Measurements from ENCODE around the gene IGDCC3.

DNA sequence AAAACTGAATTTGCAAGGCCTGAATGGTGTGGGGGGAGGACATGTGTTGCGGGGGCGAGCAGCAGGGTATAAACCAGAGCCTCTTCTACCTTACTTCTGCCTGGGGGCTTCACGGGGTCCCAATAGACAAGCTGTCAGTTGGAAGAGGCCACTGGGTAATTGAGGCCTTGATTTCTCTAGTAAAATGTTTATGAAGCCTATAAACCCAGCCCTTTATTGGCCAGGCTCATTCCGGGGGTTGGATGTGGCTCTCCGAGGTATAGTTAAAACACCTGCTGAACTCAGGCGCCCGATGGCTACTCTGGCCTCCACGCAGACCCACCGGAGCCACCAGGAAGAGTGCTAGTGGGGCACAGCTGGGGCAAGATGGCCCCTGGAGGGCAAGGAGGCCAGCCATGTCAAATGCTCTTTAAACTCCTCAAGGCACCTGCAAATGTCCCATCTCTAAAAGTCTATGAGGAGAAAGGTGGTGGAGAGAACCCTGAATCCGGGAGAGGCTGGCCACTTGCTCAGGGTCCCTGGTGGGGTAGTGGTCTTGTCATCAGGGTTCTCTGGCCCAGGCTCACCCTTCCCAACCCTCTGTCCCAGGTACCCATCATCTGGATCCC is 34.3 kb downstream of the IGDCC3 start:
- TF ChIP-seq, protein P1, sequence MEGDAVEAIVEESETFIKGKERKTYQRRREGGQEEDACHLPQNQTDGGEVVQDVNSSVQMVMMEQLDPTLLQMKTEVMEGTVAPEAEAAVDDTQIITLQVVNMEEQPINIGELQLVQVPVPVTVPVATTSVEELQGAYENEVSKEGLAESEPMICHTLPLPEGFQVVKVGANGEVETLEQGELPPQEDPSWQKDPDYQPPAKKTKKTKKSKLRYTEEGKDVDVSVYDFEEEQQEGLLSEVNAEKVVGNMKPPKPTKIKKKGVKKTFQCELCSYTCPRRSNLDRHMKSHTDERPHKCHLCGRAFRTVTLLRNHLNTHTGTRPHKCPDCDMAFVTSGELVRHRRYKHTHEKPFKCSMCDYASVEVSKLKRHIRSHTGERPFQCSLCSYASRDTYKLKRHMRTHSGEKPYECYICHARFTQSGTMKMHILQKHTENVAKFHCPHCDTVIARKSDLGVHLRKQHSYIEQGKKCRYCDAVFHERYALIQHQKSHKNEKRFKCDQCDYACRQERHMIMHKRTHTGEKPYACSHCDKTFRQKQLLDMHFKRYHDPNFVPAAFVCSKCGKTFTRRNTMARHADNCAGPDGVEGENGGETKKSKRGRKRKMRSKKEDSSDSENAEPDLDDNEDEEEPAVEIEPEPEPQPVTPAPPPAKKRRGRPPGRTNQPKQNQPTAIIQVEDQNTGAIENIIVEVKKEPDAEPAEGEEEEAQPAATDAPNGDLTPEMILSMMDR (IDR thresholded peaks at IDR 0.05; ENCODE audit: insufficient read depth, low read length), result no peak
- TF ChIP-seq POLR2AphosphoS5 (IDR thresholded peaks at IDR 0.05; ENCODE audit: low read depth) (no peak), SPI1 (IDR thresholded peaks at IDR 0.05; ENCODE audit: borderline replicate concordance, low read depth) (no peak), GABPA (IDR thresholded peaks at IDR 0.05; ENCODE audit: low read depth) (no peak)
- TF ChIP-seq, protein P2, sequence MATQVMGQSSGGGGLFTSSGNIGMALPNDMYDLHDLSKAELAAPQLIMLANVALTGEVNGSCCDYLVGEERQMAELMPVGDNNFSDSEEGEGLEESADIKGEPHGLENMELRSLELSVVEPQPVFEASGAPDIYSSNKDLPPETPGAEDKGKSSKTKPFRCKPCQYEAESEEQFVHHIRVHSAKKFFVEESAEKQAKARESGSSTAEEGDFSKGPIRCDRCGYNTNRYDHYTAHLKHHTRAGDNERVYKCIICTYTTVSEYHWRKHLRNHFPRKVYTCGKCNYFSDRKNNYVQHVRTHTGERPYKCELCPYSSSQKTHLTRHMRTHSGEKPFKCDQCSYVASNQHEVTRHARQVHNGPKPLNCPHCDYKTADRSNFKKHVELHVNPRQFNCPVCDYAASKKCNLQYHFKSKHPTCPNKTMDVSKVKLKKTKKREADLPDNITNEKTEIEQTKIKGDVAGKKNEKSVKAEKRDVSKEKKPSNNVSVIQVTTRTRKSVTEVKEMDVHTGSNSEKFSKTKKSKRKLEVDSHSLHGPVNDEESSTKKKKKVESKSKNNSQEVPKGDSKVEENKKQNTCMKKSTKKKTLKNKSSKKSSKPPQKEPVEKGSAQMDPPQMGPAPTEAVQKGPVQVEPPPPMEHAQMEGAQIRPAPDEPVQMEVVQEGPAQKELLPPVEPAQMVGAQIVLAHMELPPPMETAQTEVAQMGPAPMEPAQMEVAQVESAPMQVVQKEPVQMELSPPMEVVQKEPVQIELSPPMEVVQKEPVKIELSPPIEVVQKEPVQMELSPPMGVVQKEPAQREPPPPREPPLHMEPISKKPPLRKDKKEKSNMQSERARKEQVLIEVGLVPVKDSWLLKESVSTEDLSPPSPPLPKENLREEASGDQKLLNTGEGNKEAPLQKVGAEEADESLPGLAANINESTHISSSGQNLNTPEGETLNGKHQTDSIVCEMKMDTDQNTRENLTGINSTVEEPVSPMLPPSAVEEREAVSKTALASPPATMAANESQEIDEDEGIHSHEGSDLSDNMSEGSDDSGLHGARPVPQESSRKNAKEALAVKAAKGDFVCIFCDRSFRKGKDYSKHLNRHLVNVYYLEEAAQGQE (IDR thresholded peaks at IDR 0.05; ENCODE audit: insufficient replicate concordance, low read depth), result no peak
